ENCODE measurements around the gene MRPL2.
A peak's percentile ranks its signal among the peaks of the same experiment; 100 is the strongest.
"Not testable (repeated sequence)": the region's sequence is repeated elsewhere in the genome, so short reads cannot be mapped to it uniquely, and the experiment has no call there.

Gene MRPL2

DNA sequence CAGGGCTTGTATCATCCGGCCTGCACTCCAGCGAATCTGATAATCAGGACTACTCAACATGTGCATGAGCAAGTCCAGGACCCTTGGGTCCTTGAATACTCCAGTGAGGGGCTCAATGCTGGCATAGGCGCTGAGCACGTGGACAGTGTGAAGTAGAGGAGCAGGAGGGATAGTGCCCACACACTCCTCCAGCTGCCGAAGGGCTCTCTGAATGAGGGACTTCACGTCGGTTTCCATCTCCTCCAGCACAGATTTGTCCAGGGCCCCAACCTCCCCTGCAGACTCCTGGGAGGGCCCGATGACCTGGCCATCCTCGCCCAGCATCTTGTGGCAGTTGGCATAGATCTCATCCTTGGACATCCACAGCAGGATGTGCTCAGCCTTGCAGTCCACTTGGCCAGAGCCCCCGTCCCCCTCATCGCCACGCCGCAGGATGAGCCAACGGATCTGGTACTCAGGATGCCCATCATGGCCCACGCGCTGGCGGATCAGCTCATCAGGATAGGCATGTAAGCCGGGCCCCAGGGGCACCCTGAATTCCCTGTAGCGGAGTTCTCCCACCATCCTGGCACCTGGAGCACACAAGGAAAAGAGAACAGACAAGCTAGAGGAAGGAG, 6.9 kb downstream of the MRPL2 start:
- no peak for DNase-seq (ENCODE audit: low read depth)
- TF ChIP-seq, protein P1, sequence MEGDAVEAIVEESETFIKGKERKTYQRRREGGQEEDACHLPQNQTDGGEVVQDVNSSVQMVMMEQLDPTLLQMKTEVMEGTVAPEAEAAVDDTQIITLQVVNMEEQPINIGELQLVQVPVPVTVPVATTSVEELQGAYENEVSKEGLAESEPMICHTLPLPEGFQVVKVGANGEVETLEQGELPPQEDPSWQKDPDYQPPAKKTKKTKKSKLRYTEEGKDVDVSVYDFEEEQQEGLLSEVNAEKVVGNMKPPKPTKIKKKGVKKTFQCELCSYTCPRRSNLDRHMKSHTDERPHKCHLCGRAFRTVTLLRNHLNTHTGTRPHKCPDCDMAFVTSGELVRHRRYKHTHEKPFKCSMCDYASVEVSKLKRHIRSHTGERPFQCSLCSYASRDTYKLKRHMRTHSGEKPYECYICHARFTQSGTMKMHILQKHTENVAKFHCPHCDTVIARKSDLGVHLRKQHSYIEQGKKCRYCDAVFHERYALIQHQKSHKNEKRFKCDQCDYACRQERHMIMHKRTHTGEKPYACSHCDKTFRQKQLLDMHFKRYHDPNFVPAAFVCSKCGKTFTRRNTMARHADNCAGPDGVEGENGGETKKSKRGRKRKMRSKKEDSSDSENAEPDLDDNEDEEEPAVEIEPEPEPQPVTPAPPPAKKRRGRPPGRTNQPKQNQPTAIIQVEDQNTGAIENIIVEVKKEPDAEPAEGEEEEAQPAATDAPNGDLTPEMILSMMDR (conservative IDR thresholded peaks at IDR 0.05; ENCODE audit: low read depth, low read length): no peak
- H3K4me3 ChIP-seq (ENCODE audit: low read length): peak overlapping the region; percentile 82

DNA sequence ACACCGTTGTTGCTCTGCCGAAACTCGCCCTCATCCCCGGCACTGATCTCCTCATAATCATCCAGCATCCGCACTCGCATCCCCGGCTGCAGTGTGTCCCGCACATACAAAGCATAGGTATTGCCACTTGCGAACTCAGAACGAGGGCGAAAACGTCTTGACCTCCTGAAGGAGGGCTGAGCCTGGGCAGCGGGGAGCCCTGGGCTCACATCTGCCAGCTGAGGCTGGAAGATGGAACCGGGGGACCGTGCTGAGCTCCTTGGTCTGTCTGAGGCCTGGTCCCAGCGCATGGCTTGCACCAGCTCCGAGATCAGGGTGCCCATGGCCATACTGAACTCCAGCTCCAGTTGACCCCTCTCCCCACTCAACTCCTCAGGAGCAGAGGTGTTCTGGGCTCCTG, 8.3 kb downstream of the MRPL2 start:
- DNase-seq (ENCODE audit: low read depth): no peak
- TF ChIP-seq, protein P1 (conservative IDR thresholded peaks at IDR 0.05; ENCODE audit: low read depth, low read length): no peak
- no peak overlapping the region for H3K4me3 ChIP-seq (ENCODE audit: low read length)

- H3K4me3 ChIP-seq (ENCODE audit: low read length): no peak overlapping the region
- DNase-seq (ENCODE audit: low read depth): no peak
- TF ChIP-seq, protein P1 (conservative IDR thresholded peaks at IDR 0.05; ENCODE audit: low read depth, low read length): no peak
These were observed 11.2 kb downstream of the MRPL2 start for GRCh38 chr6:43047998-43048397.

DNA sequence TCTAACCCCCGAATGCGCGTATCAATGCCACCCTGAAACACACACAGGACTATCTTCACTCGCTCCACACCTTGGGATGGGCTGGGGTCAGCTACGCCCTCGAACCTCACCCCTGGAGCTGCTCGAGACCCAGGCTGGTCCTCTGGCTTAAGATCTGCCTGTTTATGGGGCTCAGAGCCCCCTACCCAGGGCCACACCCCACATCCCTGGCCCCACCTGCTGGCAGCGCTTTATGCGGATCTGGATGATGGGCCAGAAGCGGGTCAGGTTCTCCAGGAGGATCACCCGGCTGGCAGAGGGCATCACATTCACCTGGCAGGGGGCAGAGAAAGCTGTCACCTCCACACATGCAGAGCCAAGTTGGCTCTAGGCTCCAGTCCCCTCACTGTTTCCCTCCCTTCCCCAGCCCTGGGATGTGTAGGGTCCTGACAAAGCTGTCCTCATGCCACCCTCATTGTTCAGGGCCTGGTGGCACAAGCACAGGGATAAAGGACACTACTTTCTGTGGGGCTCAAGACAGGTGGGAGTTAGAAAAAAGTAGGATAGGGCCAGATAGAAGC, 13.8 kb downstream of the MRPL2 start:
- TF ChIP-seq, protein P1 (conservative IDR thresholded peaks at IDR 0.05; ENCODE audit: low read depth, low read length): no peak
- no peak overlapping the region for H3K4me3 ChIP-seq (ENCODE audit: low read length)

GRCh38 chr6:43043310-43043709, 15.9 kb downstream of the MRPL2 start:
- no peak overlapping the region for H3K4me3 ChIP-seq (ENCODE audit: low read length)
- TF ChIP-seq, protein P1 (conservative IDR thresholded peaks at IDR 0.05; ENCODE audit: low read depth, low read length): no peak
- no peak for DNase-seq (ENCODE audit: low read depth)

More for the DNA sequence above, 13.8 kb downstream of the MRPL2 start:
- no peak for DNase-seq (ENCODE audit: low read depth)

- not testable (repeated sequence) for DNase-seq (ENCODE audit: low read depth); H3K4me3 ChIP-seq (ENCODE audit: low read length)
These were observed 17.8 kb downstream of the MRPL2 start for GRCh38 chr6:43041475-43041874.

DNA sequence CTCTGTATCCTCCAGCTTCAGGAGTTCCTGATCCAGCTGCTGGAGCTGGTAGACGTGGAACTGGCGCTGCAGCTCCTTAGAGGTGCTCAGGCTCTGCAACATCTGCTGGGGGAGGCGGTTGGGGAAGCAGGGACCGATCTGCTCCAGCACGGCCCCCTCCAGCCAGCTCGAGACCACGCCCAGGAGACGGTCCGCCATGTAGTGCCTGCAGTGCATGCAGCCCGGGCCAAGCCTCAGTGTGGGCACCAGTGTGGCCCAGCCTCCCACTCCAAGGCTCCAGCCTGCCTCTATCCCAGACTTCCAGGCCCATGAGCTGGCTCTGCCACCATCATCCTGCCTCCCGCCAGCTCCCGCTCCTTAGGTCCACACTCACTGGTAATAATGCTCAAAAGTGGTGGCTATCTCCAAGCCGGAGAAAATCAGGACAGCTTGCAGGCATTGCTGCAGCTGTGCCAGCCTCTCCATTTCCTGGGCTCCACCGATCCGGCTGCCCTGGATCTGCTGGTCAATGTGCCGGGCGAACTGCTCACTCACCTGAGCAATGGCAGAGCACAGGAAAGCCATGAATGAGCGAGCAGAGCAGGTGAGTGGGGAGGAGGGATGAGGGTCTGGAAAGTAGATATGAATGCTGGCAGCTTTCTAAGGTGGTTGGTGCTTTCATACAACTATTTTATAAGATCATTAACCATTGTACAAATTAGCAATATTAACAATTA, 18.5 kb downstream of the MRPL2 start:
- DNase-seq (ENCODE audit: low read depth): no peak
- no peak overlapping the region for H3K4me3 ChIP-seq (ENCODE audit: low read length)
- TF ChIP-seq, protein P1 (conservative IDR thresholded peaks at IDR 0.05; ENCODE audit: low read depth, low read length): no peak
